GM18511 (cell line): ENCODE results near the gene ZC2HC1C.

Source experiments
- ATAC-seq: cut with Tn5 transposase; IDR thresholded peaks from one replicate; pipeline ENCODE4 v1.9.1; 2021; ENCODE audit warnings: mild to moderate bottlenecking, moderate library complexity; ENCODE audit not compliant: unreplicated experiment

Gene ZC2HC1C

GRCh38 chr14:75069121-75069810, at the start of gene ZC2HC1C:
Gene ZC2HC1C (plus strand): TSS chr14:75069641. CDS start chr14:75070574, 933 bp downstream.
- peak; percentile 81 for ATAC-seq

GRCh38 chr14:75022655-75023054, 46.8 kb upstream of the ZC2HC1C start:
- no peak for ATAC-seq

GRCh38 chr14:75023108-75023507, 46.3 kb upstream of the ZC2HC1C start:
- ATAC-seq = no peak

- ATAC-seq = no peak
These were observed 44.4 kb upstream of the ZC2HC1C start for GRCh38 chr14:75025082-75025481.

- ATAC-seq = no peak
These were observed 43.6 kb upstream of the ZC2HC1C start for GRCh38 chr14:75025876-75026275.

GRCh38 chr14:75030147-75030546, 39.3 kb upstream of the ZC2HC1C start:
- no peak for ATAC-seq

GRCh38 chr14:75032939-75033338, 36.5 kb upstream of the ZC2HC1C start:
- no peak for ATAC-seq

GRCh38 chr14:75040507-75040906, 28.9 kb upstream of the ZC2HC1C start:
- no peak for ATAC-seq

- no peak for ATAC-seq
These were observed 28.5 kb upstream of the ZC2HC1C start for GRCh38 chr14:75040959-75041358.

GRCh38 chr14:75041613-75042012, 27.8 kb upstream of the ZC2HC1C start:
- no peak for ATAC-seq

GRCh38 chr14:75042035-75042434, 27.4 kb upstream of the ZC2HC1C start:
- no peak for ATAC-seq

- no peak for ATAC-seq
These were observed 25.1 kb upstream of the ZC2HC1C start for GRCh38 chr14:75044322-75044721.

- no peak for ATAC-seq
These were observed 24.7 kb upstream of the ZC2HC1C start for GRCh38 chr14:75044752-75045151.

- no peak for ATAC-seq
These were observed 23.2 kb upstream of the ZC2HC1C start for GRCh38 chr14:75046275-75046674.

GRCh38 chr14:75046899-75047298, 22.5 kb upstream of the ZC2HC1C start:
- no peak for ATAC-seq

- ATAC-seq = no peak
These were observed 21.9 kb upstream of the ZC2HC1C start for GRCh38 chr14:75047506-75047905.

GRCh38 chr14:75048101-75048500, 21.3 kb upstream of the ZC2HC1C start:
- no peak for ATAC-seq

- no peak for ATAC-seq
These were observed 20.3 kb upstream of the ZC2HC1C start for GRCh38 chr14:75049136-75049535.

GRCh38 chr14:75049731-75050201, 19.7 kb upstream of the ZC2HC1C start:
- no peak for ATAC-seq

GRCh38 chr14:75050852-75051555, 18.4 kb upstream of the ZC2HC1C start, which contains the start of gene MLH3:
Gene MLH3 (minus strand): TSS chr14:75051467. CDS start chr14:75049655, 1,812 bp downstream.
- ATAC-seq = peak; percentile 63

GRCh38 chr14:75051556-75051899, 17.9 kb upstream of the ZC2HC1C start:
- ATAC-seq = no peak
